ENCODE measurements around the gene PDCL3.

PDCL3 gene

GRCh38 chr2:100612388-100613000, 49.7 kb downstream of the PDCL3 start:
- no peak for DNase-seq

GRCh38 chr2:100613719-100614118, 50.9 kb downstream of the PDCL3 start:
- no peak for DNase-seq

GRCh38 chr2:100614455-100615000, 51.7 kb downstream of the PDCL3 start:
- no peak for DNase-seq

GRCh38 chr2:100615471-100615870, 52.7 kb downstream of the PDCL3 start:
- no peak for DNase-seq

- DNase-seq, result no peak
Observed at GRCh38 chr2:100615886-100616285, 53.1 kb downstream of the PDCL3 start.

- DNase-seq, result no peak
Observed at GRCh38 chr2:100616841-100617390, 54.1 kb downstream of the PDCL3 start.

- no peak for DNase-seq
Observed at GRCh38 chr2:100619951-100620350, 57.2 kb downstream of the PDCL3 start.

- DNase-seq, result no peak
Observed at GRCh38 chr2:100620481-100620880, 57.7 kb downstream of the PDCL3 start.

- no peak for DNase-seq
Observed at GRCh38 chr2:100621371-100621951, 58.7 kb downstream of the PDCL3 start.

- no peak for DNase-seq
Observed at GRCh38 chr2:100623033-100623715, 60.4 kb downstream of the PDCL3 start.

GRCh38 chr2:100623930-100624329, 61.1 kb downstream of the PDCL3 start:
- no peak for DNase-seq

- DNase-seq, result no peak
Observed at GRCh38 chr2:100624536-100624935, 61.7 kb downstream of the PDCL3 start.

- DNase-seq, result no peak
Observed at GRCh38 chr2:100625717-100626116, 62.9 kb downstream of the PDCL3 start.

All from DMS 273 treated with DMSO at 0.1 percent for 48 hours (cell line).